Hippocampal formation (tissue), 2 donors: ENCODE measurements around the gene DSG2.

Source experiments
- DNase-seq, 2 donors: peaks; one replicate each; lab custom pipeline; 2025; lab: John Stamatoyannopoulos, UW

Gene DSG2

DNA sequence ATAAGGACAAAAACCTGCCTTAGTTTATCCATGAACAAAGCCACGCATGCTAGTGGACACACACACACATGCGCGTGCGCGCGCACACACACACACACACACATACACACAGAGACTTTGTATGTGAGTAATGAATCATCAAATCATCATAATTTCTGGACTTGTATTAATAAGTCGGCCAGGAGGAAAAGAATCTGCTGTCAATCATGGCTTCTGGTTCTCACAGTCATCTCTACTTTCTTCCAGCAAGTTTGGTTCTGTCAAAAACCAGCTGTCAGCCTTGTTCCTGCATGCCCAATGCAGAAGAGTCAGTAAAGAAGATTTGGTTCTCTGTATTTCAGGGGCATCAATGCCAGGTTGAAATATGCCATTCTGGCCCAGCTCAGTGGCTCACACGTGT, 92.6 kb downstream of the DSG2 start:
- DNase-seq, result no peak

DNA sequence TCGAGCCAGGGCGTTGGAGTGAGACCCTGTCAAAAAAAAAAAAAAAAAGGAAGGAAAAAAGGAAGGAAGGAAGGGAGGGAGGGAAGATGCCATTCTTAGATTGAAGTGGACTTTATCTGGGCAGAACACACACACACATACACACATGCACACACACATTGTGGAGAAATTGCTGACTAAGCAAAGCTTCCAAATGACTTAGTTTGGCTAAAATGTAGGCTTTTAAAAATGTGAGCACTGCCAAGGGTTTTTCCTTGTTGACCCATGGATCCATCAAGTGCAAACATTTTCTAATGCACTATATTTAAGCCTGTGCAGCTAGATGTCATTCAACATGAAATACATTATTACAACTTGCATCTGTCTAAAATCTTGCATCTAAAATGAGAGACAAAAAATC, 93.1 kb downstream of the DSG2 start:
- no peak for DNase-seq

DNA sequence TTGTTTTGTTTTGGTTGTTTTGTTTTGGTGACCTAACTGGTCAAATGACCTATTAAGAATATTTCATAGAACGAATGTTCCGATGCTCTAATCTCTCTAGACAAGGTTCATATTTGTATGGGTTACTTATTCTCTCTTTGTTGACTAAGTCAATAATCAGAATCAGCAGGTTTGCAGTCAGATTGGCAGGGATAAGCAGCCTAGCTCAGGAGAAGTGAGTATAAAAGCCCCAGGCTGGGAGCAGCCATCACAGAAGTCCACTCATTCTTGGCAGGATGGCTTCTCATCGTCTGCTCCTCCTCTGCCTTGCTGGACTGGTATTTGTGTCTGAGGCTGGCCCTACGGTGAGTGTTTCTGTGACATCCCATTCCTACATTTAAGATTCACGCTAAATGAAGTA, 93.7 kb downstream of the DSG2 start, which contains the start of gene TTR:
Gene TTR (plus strand): TSS at position 250 of the 400 bp plus-strand sequence. CDS start 26 bp downstream, at position 276.
- no peak for DNase-seq

DNA sequence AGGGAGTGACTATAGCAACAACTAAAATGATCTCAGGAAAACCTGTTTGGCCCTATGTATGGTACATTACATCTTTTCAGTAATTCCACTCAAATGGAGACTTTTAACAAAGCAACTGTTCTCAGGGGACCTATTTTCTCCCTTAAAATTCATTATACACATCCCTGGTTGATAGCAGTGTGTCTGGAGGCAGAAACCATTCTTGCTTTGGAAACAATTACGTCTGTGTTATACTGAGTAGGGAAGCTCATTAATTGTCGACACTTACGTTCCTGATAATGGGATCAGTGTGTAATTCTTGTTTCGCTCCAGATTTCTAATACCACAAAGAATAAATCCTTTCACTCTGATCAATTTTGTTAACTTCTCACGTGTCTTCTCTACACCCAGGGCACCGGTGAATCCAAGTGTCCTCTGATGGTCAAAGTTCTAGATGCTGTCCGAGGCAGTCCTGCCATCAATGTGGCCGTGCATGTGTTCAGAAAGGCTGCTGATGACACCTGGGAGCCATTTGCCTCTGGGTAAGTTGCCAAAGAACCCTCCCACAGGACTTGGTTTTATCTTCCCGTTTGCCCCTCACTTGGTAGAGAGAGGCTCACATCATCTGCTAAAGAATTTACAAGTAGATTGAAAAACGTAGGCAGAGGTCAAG, 94.7 kb downstream of the DSG2 start:
- DNase-seq, result no peak

DNA sequence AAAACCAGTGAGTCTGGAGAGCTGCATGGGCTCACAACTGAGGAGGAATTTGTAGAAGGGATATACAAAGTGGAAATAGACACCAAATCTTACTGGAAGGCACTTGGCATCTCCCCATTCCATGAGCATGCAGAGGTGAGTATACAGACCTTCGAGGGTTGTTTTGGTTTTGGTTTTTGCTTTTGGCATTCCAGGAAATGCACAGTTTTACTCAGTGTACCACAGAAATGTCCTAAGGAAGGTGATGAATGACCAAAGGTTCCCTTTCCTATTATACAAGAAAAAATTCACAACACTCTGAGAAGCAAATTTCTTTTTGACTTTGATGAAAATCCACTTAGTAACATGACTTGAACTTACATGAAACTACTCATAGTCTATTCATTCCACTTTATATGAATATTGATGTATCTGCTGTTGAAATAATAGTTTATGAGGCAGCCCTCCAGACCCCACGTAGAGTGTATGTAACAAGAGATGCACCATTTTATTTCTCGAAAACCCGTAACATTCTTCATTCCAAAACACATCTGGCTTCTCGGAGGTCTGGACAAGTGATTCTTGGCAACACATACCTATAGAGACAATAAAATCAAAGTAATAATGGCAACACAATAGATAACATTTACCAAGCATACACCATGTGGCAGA, 97.3 kb downstream of the DSG2 start:
- DNase-seq, result no peak

DNA sequence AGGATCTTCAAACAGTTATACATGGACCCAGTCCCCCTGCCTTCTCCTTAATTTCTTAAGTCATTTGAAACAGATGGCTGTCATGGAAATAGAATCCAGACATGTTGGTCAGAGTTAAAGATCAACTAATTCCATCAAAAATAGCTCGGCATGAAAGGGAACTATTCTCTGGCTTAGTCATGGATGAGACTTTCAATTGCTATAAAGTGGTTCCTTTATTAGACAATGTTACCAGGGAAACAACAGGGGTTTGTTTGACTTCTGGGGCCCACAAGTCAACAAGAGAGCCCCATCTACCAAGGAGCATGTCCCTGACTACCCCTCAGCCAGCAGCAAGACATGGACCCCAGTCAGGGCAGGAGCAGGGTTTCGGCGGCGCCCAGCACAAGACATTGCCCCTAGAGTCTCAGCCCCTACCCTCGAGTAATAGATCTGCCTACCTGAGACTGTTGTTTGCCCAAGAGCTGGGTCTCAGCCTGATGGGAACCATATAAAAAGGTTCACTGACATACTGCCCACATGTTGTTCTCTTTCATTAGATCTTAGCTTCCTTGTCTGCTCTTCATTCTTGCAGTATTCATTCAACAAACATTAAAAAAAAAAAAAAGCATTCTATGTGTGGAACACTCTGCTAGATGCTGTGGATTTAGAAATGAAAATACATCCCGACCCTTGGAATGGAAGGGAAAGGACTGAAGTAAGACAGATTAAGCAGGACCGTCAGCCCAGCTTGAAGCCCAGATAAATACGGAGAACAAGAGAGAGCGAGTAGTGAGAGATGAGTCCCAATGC, 98.3 kb downstream of the DSG2 start:
- DNase-seq, result no peak

DNA sequence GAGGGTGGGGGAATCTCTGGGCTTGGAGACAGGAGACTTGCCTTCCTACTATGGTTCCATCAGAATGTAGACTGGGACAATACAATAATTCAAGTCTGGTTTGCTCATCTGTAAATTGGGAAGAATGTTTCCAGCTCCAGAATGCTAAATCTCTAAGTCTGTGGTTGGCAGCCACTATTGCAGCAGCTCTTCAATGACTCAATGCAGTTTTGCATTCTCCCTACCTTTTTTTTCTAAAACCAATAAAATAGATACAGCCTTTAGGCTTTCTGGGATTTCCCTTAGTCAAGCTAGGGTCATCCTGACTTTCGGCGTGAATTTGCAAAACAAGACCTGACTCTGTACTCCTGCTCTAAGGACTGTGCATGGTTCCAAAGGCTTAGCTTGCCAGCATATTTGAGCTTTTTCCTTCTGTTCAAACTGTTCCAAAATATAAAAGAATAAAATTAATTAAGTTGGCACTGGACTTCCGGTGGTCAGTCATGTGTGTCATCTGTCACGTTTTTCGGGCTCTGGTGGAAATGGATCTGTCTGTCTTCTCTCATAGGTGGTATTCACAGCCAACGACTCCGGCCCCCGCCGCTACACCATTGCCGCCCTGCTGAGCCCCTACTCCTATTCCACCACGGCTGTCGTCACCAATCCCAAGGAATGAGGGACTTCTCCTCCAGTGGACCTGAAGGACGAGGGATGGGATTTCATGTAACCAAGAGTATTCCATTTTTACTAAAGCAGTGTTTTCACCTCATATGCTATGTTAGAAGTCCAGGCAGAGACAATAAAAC, 100.2 kb downstream of the DSG2 start:
- no peak for DNase-seq
